GM12892 (cell line): ENCODE measurements around the gene OR52H1.

Experiments used
- POLR2A ChIP-seq: IDR thresholded peaks from 2 replicates; pipeline ENCODE4 v1.6.1; 2011; ENCODE audit warnings: low read depth, low read length, control low read depth
- POLR2AphosphoS5 ChIP-seq: IDR thresholded peaks from 2 replicates; pipeline ENCODE4 v1.6.1; 2011; ENCODE audit warnings: low read depth, low read length, control low read depth
- TAF1 ChIP-seq: IDR thresholded peaks from 2 replicates; pipeline ENCODE4 v1.6.1; 2011; ENCODE audit warnings: low read depth, mild to moderate bottlenecking, control low read depth, low read length, borderline replicate concordance

DNA sequence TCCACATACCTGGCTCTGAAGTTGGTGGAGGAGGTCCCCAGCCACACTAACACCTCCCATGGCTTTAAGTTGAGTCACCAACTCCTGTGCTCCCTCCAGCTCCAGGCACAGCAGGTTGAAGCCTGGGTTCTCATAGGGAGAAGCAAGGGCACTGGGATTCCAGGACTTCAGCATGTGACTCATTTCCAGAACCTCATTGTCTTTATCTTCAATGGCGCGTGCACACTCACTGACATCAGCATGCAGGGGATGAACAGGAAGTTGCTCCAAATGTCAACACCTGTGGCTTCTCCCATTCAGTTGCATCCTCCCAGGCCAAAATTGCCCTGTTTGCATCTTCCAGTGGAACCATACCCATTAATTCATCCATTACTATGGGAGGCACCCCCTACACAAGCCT, 26.0 kb downstream of the OR52H1 start:
- no peak for TF ChIP-seq POLR2A
- no peak for TF ChIP-seq POLR2AphosphoS5
- no peak for TF ChIP-seq TAF1
